CD4-positive, CD25-positive, alpha-beta regulatory T cell (primary cell): ENCODE data around the gene HOXD4. TPM values are rescaled to one million over a fixed set of nuclear protein-coding genes. Genes with fewer than 3 reads are reported as not detected.

Experiments used
- ATAC-seq, 2 donors: fragments of 150-1000 bp; cut with Tn5 transposase; one replicate each; pipeline ENCODE4 v1.10.0; 2021; ENCODE audit warnings: low read depth in 2 of 2, moderate number of reproducible peaks in 2 of 2, moderate library complexity in 1 of 2
- DNase-seq, 3 donors: peaks; one replicate each; pipeline versions ENCODE4 v3.0.0 to v3.0.0-alpha.2; 2012 to 2022; ENCODE audit warnings: mixed read lengths in 1 of 3
- H3K27ac ChIP-seq: one replicate; pipeline ENCODE4 v1.7.0; 2013; ENCODE audit warnings: mild to moderate bottlenecking, low read length; ENCODE audit not compliant: insufficient read depth, poor library complexity, severe bottlenecking
- H3K27me3 ChIP-seq: one replicate; pipeline ENCODE4 v1.7.0; 2013; ENCODE audit warnings: low read length; ENCODE audit not compliant: control insufficient read depth, insufficient read depth
- H3K36me3 ChIP-seq: one replicate; pipeline ENCODE4 v1.7.0; 2013; ENCODE audit warnings: mild to moderate bottlenecking, low read length, moderate library complexity; ENCODE audit not compliant: control insufficient read depth, insufficient read depth
- H3K4me1 ChIP-seq: 2 replicates; pipeline ENCODE4 v1.7.0; 2013; ENCODE audit warnings: mild to moderate bottlenecking, low read length; ENCODE audit not compliant: insufficient read depth, control insufficient read depth, poor library complexity, severe bottlenecking
- H3K4me3 ChIP-seq: one replicate; pipeline ENCODE4 v1.7.0; 2013; ENCODE audit warnings: low read depth, mild to moderate bottlenecking, low read length, moderate library complexity
- H3K9me3 ChIP-seq, 2 experiments: 1 replicate in 1 of 2; 2 replicates in 1 of 2; pipeline ENCODE4 v1.7.0; 2013; ENCODE audit warnings: low read length in 2 of 2, mild to moderate bottlenecking in 1 of 2, moderate library complexity in 1 of 2; ENCODE audit not compliant: control insufficient read depth in 2 of 2
- H3K27ac Mint-ChIP-seq, 3 donors: one replicate each; pipeline ENCODE4 v1.8.0; 2020 to 2022; ENCODE audit warnings: mild to moderate bottlenecking in 3 of 3, mixed read lengths in 3 of 3, moderate library complexity in 2 of 3
- H3K27me3 Mint-ChIP-seq: one replicate; pipeline ENCODE4 v1.8.0; 2022; ENCODE audit warnings: mild to moderate bottlenecking, mixed read lengths
- H3K36me3 Mint-ChIP-seq: one replicate; pipeline ENCODE4 v1.8.0; 2020; ENCODE audit warnings: mixed read lengths
- H3K4me1 Mint-ChIP-seq, 4 donors: one replicate each; pipeline ENCODE4 v1.8.0; 2020 to 2022; ENCODE audit warnings: mixed read lengths in 4 of 4, mild to moderate bottlenecking in 1 of 4
- H3K4me3 Mint-ChIP-seq, 4 donors: one replicate each; pipeline ENCODE4 v1.8.0; 2020 to 2022; ENCODE audit warnings: mild to moderate bottlenecking in 4 of 4, mixed read lengths in 4 of 4, moderate library complexity in 3 of 4
- H3K9me3 Mint-ChIP-seq, 7 donors: one replicate each; pipeline ENCODE4 v1.8.0; 2020 to 2022; ENCODE audit warnings: mixed read lengths in 7 of 7, mild to moderate bottlenecking in 3 of 7, moderate library complexity in 2 of 7
- polyA plus RNA-seq, 4 donors: library from polyadenylated mRNA; unstranded; fragments of 300-500 nt; fragmentation: Illumina TruSeq; gene quantifications; one replicate each; pipeline ENCODE4 v1.2.3, GENCODE V29; 2021
- total RNA-seq: library from RNA; stranded (reverse); gene quantifications from one replicate; pipeline ENCODE4 v1.2.3, GENCODE V29; 2022

Gene HOXD4
- total and polyA plus RNA-seq, 5 donors from 2014 or later = not detected

GRCh38 chr2:176155356-176156044, 4.2 kb downstream of the HOXD4 start:
- DNase-seq (no peak), ATAC-seq (no peak)
- H3K27me3 Mint-ChIP-seq = peaks cover 87% of the 10 kb centered on the region
- H3K36me3 Mint-ChIP-seq = no peaks in the 10 kb centered on the region
- H3K27ac ChIP-seq = no peak overlapping the region
- no peak overlapping the region for H3K27ac Mint-ChIP-seq
- H3K9me3 ChIP-seq = peaks cover 0 to 5% of the 10 kb centered on the region in 2 experiments
- H3K4me1 Mint-ChIP-seq = peaks cover 0 to 17% (median 3%) of the 10 kb centered on the region in 4 donors
- peaks cover 36% of the 10 kb centered on the region for H3K27me3 ChIP-seq
- H3K9me3 Mint-ChIP-seq = peaks cover 0 to 5% (median 0%) of the 10 kb centered on the region in 7 donors
- H3K4me3 ChIP-seq = no peak overlapping the region
- H3K36me3 ChIP-seq = no peaks in the 10 kb centered on the region
- no peak overlapping the region for H3K4me3 Mint-ChIP-seq
- peaks cover 6% of the 10 kb centered on the region for H3K4me1 ChIP-seq

GRCh38 chr2:176156301-176156806, 5.0 kb downstream of the HOXD4 start:
- no peaks in the 10 kb centered on the region for H3K36me3 Mint-ChIP-seq
- peaks cover 87% of the 10 kb centered on the region for H3K27me3 Mint-ChIP-seq
- Histone ChIP-seq H3K4me3 (no peak overlapping the region), H3K27ac (no peak overlapping the region), H3K36me3 (no peaks in the 10 kb centered on the region), H3K4me1 (peaks cover 6% of the 10 kb centered on the region), H3K9me3 (peaks cover 0 to 3% of the 10 kb centered on the region in 2 experiments), H3K27me3 (peaks cover 34% of the 10 kb centered on the region)
- ATAC-seq (no peak), DNase-seq (no peak)
- H3K27ac Mint-ChIP-seq = no peak overlapping the region
- H3K9me3 Mint-ChIP-seq = peaks cover 0 to 5% (median 0%) of the 10 kb centered on the region in 7 donors
- peak overlapping the region in 2 of 4 donors; percentile 54 to 57 for H3K4me3 Mint-ChIP-seq
- H3K4me1 Mint-ChIP-seq = peaks cover 0 to 12% (median 3%) of the 10 kb centered on the region in 4 donors

- Mint-ChIP-seq H3K36me3 (no peaks in the 10 kb centered on the region), H3K9me3 (peaks cover 0 to 5% (median 0%) of the 10 kb centered on the region in 7 donors), H3K4me3 (peak within 1 kb of the TSS; percentile 22 to 57 (median 44)), H3K27me3 (peaks cover 91% of the 10 kb centered on the region), H3K27ac (no peak within 1 kb of the TSS), H3K4me1 (peaks cover 0 to 14% (median 3%) of the 10 kb centered on the region in 4 donors)
- ATAC-seq (no peak), DNase-seq (no peak)
- H3K4me3 ChIP-seq = no peak within 1 kb of the TSS
- H3K27ac ChIP-seq = no peak within 1 kb of the TSS
- H3K36me3 ChIP-seq = no peaks in the 10 kb centered on the region
- peaks cover 0 to 3% of the 10 kb centered on the region in 2 experiments for H3K9me3 ChIP-seq
- peaks cover 36% of the 10 kb centered on the region for H3K27me3 ChIP-seq
- peaks cover 6% of the 10 kb centered on the region for H3K4me1 ChIP-seq
These were observed 5.6 kb downstream of the HOXD4 start, which contains the start of gene HOXD3 for GRCh38 chr2:176156807-176157498. TSS of gene HOXD3 (plus strand) at chr2:176157307. CDS start at chr2:176169115, 11,808 bp downstream.

DNA sequence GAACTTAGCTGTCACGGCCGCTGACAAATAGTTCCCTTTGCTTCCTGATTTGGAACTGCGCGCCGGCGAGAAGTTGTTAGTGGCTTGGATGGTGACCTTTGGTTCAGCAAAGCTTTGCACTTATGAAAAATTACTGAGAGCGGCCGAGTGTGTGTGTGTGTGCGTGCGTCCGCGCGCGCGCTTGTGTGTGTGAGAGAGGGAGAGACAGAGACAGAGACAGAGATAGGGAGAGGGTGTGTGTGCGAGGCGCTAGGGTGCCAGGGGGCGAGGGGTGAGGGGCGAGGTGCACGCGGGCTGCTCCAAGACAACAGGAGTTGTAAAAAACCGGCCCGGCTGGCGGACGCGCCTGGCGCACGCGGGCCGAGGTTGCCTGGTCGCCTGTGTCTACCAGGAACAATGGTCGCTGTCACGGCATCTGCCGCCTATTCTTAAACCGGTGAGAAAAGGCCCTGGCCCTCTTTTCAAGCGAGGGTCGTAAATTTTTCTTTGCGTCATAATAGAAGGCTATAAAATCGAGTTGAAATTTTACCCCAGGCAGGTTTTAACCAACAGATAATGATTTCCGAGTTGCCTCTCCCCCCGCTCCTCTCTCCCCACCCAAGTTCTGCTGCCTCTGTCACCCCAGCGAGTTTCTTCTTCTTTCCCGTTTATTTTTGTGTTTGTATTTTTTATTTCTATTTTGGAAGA, 6.3 kb downstream of the HOXD4 start:
- Mint-ChIP-seq H3K27ac (no peak overlapping the region), H3K4me3 (peak overlapping the region in 3 of 4 donors; percentile 22 to 49 (median 33)), H3K27me3 (peaks cover 93% of the 10 kb centered on the region), H3K4me1 (peaks cover 0 to 15% (median 3%) of the 10 kb centered on the region in 4 donors), H3K9me3 (peaks cover 0 to 5% (median 0%) of the 10 kb centered on the region in 7 donors), H3K36me3 (no peaks in the 10 kb centered on the region)
- Histone ChIP-seq H3K4me3 (no peak overlapping the region), H3K27me3 (peaks cover 39% of the 10 kb centered on the region), H3K27ac (no peak overlapping the region), H3K36me3 (no peaks in the 10 kb centered on the region), H3K9me3 (peaks cover 0 to 3% of the 10 kb centered on the region in 2 experiments), H3K4me1 (peaks cover 6% of the 10 kb centered on the region)
- DNase-seq (no peak), ATAC-seq (no peak)

- H3K4me1 Mint-ChIP-seq = peaks cover 0 to 15% (median 3%) of the 10 kb centered on the region in 4 donors
- no peaks in the 10 kb centered on the region for H3K36me3 Mint-ChIP-seq
- Histone ChIP-seq H3K4me1 (peaks cover 6% of the 10 kb centered on the region), H3K27me3 (peaks cover 41% of the 10 kb centered on the region), H3K9me3 (peaks cover 0 to 3% of the 10 kb centered on the region in 2 experiments), H3K27ac (no peak overlapping the region), H3K36me3 (no peaks in the 10 kb centered on the region), H3K4me3 (no peak overlapping the region)
- peaks cover 92% of the 10 kb centered on the region for H3K27me3 Mint-ChIP-seq
- H3K9me3 Mint-ChIP-seq = peaks cover 0 to 6% (median 0%) of the 10 kb centered on the region in 7 donors
- no peak overlapping the region for H3K27ac Mint-ChIP-seq
- H3K4me3 Mint-ChIP-seq = peak overlapping the region in 1 of 4 donors; percentile 48
- ATAC-seq = no peak
- no peak for DNase-seq
These were observed 6.8 kb downstream of the HOXD4 start for GRCh38 chr2:176158186-176158591.

GRCh38 chr2:176158855-176159662, 7.7 kb downstream of the HOXD4 start:
- DNase-seq (no peak), ATAC-seq (no peak)
- Histone ChIP-seq H3K27me3 (peaks cover 43% of the 10 kb centered on the region), H3K27ac (no peak overlapping the region), H3K36me3 (no peaks in the 10 kb centered on the region), H3K4me1 (peaks cover 6% of the 10 kb centered on the region), H3K4me3 (no peak overlapping the region), H3K9me3 (peaks cover 0 to 3% of the 10 kb centered on the region in 2 experiments)
- Mint-ChIP-seq H3K27me3 (peaks cover 92% of the 10 kb centered on the region), H3K27ac (no peak overlapping the region), H3K4me1 (peaks cover 0 to 15% (median 3%) of the 10 kb centered on the region in 4 donors), H3K4me3 (peak overlapping the region in 2 of 4 donors; percentile 38 to 61), H3K36me3 (peaks cover under 1% of the 10 kb centered on the region), H3K9me3 (peaks cover 0 to 12% (median 0%) of the 10 kb centered on the region in 7 donors)
